ENCODE measurements around the gene RGCC.
A peak's percentile ranks its signal among the peaks of the same experiment; 100 is the strongest.

RGCC gene, protein sequence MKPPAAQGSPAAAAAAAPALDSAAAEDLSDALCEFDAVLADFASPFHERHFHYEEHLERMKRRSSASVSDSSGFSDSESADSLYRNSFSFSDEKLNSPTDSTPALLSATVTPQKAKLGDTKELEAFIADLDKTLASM

DNA sequence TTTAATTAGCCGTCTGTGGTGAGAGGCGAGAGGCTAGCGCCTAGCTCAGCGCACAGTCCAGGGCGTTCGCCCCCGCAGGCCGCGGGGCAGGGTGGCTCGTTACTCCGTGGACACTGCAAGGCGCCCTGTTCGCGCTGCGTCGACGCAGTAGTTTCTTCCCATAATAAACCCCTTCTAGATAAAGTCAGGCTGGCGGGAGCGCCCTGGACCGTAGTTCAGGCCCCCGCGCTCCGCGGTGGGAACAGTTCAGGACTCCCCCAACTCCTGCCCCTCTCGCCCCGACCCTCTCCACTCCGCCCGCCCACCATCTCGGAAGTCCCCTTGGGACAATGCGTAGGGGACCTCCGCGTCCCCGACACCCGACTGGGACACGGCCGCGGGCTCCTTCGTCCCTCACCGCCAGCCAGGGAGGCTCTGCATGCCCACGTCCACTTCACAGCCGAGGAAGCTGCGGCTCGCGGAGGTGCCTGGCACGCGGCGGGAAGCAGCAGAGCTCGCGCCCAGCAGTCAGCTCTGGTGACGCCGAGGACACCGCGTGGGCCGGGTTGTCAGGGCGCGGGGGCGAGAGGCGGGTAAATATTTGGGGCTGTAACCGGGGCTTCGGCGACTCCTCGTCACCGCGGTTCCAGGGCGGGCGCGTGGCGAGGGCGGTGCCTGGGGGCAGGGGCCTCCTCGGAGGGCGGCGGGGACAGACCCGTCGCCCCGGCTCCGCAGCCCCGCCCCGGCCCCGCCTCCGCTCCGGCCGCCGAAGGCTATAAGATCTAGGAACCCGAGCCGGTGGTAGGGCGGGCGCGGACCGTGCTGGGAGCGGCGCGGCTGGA, at the start of gene RGCC:
Gene RGCC (plus strand): TSS at position 783 of the 821 bp plus-strand sequence. CDS start 158 bp downstream, outside the sequence.
- H2AFZ ChIP-seq (ENCODE audit: low read length) = peak within 1 kb of the TSS; percentile 70
- H3K79me2 ChIP-seq (ENCODE audit: low read length) = peaks cover 3% of the 10 kb centered on the region; the same call in 1 of the 2 replicates
- no peaks in the 10 kb centered on the region for H3K36me3 ChIP-seq (replicated peaks; ENCODE audit: insufficient read depth, low read length)
- no peaks in the 10 kb centered on the region for H3K4me1 ChIP-seq (ENCODE audit: low read length)
- H3K27ac ChIP-seq (ENCODE audit: low read length) = no peak within 1 kb of the TSS
- H3K9ac ChIP-seq (ENCODE audit: low read length) = peak within 1 kb of the TSS; percentile 51
- DNase-seq = peak; percentile 50
- no peaks in the 10 kb centered on the region for H3K27me3 ChIP-seq (replicated peaks; ENCODE audit: insufficient read depth, low read length)
- TF ChIP-seq EZH2 (optimal IDR thresholded peaks at IDR 0.05; ENCODE audit: low read depth, low read length) = no peak
- no peak for TF ChIP-seq EZH2phosphoT487 (IDR thresholded peaks at IDR 0.05; ENCODE audit: low read length)
- TF ChIP-seq, protein P1, sequence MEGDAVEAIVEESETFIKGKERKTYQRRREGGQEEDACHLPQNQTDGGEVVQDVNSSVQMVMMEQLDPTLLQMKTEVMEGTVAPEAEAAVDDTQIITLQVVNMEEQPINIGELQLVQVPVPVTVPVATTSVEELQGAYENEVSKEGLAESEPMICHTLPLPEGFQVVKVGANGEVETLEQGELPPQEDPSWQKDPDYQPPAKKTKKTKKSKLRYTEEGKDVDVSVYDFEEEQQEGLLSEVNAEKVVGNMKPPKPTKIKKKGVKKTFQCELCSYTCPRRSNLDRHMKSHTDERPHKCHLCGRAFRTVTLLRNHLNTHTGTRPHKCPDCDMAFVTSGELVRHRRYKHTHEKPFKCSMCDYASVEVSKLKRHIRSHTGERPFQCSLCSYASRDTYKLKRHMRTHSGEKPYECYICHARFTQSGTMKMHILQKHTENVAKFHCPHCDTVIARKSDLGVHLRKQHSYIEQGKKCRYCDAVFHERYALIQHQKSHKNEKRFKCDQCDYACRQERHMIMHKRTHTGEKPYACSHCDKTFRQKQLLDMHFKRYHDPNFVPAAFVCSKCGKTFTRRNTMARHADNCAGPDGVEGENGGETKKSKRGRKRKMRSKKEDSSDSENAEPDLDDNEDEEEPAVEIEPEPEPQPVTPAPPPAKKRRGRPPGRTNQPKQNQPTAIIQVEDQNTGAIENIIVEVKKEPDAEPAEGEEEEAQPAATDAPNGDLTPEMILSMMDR (IDR thresholded peaks at IDR 0.05; ENCODE audit: low read length) = no peak
- peak within 1 kb of the TSS; percentile 71 for H3K4me3 ChIP-seq (ENCODE audit: low read length)
- H3K4me2 ChIP-seq (ENCODE audit: low read depth, low read length) = peak within 1 kb of the TSS; percentile 87
- no peaks in the 10 kb centered on the region for H3K9me3 ChIP-seq (replicated peaks; ENCODE audit: insufficient read depth, low read length)
- H4K20me1 ChIP-seq (ENCODE audit: insufficient read depth, low read length) = no peaks in the 10 kb centered on the region
- H3K9me2 ChIP-seq (replicated peaks; ENCODE audit: insufficient read depth, low read length) = no peaks in the 10 kb centered on the region
- H3F3A ChIP-seq (ENCODE audit: insufficient read depth, low read length) = no peaks in the 10 kb centered on the region

DNA sequence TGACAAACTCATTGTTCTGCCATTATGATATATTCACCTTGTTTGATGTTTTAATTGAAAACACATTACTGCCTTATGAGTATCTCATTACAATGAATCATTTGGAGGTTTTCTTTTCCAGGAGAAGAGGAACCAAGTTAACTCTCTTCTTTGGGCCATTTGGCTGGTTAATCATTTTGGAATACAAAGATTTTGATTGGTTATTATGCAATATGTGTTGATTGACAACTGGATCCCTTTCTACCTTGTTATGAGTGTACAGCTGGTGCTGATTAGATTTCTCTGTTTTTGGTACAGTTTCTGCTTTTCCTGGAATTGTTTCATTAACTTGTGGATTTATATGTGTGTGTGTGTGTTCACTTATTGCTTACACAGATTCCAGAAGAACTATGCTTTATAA, 49.2 kb upstream of the RGCC start:
- Histone ChIP-seq H3K27me3 (replicated peaks; ENCODE audit: insufficient read depth, low read length) (no peaks in the 10 kb centered on the region), H2AFZ (ENCODE audit: low read length) (no peak overlapping the region), H3K9me2 (replicated peaks; ENCODE audit: insufficient read depth, low read length) (no peaks in the 10 kb centered on the region), H4K20me1 (ENCODE audit: insufficient read depth, low read length) (no peaks in the 10 kb centered on the region), H3K4me3 (ENCODE audit: low read length) (no peak overlapping the region), H3K9ac (ENCODE audit: low read length) (no peak overlapping the region), H3K9me3 (replicated peaks; ENCODE audit: insufficient read depth, low read length) (no peaks in the 10 kb centered on the region), H3K79me2 (ENCODE audit: low read length) (no peaks in the 10 kb centered on the region), H3F3A (ENCODE audit: insufficient read depth, low read length) (no peaks in the 10 kb centered on the region), H3K36me3 (replicated peaks; ENCODE audit: insufficient read depth, low read length) (no peaks in the 10 kb centered on the region), H3K4me2 (ENCODE audit: low read depth, low read length) (no peak overlapping the region), H3K27ac (ENCODE audit: low read length) (no peak overlapping the region), H3K4me1 (ENCODE audit: low read length) (no peaks in the 10 kb centered on the region)
- no peak for DNase-seq
- TF ChIP-seq, protein P1 (IDR thresholded peaks at IDR 0.05; ENCODE audit: low read length) = no peak
- TF ChIP-seq EZH2 (optimal IDR thresholded peaks at IDR 0.05; ENCODE audit: low read depth, low read length) (no peak), EZH2phosphoT487 (IDR thresholded peaks at IDR 0.05; ENCODE audit: low read length) (no peak)

DNA sequence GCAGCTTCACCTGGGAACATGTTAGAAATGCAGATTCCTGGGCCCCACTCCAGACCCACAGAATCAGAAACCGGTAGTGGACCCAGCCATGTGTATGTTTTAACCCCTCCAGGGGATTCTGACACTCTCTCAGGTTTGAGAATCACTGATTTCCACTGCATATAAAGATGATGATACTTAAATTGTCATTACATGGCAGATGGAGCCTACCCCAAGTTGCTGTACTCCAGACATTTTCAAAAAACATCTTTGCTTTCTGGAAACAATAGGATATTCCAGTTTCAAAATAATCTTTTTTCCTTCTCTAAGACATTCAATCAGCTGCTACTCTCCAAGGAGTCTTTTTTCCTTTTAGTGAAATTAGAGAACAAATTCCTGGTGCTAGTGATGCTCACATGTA, 48.6 kb upstream of the RGCC start:
- Histone ChIP-seq H3K9ac (ENCODE audit: low read length) (no peak overlapping the region), H3K79me2 (ENCODE audit: low read length) (no peaks in the 10 kb centered on the region), H3K4me1 (ENCODE audit: low read length) (no peaks in the 10 kb centered on the region), H3F3A (ENCODE audit: insufficient read depth, low read length) (no peaks in the 10 kb centered on the region), H3K27me3 (replicated peaks; ENCODE audit: insufficient read depth, low read length) (no peaks in the 10 kb centered on the region), H3K27ac (ENCODE audit: low read length) (no peak overlapping the region), H3K4me2 (ENCODE audit: low read depth, low read length) (no peak overlapping the region), H4K20me1 (ENCODE audit: insufficient read depth, low read length) (no peaks in the 10 kb centered on the region), H3K9me2 (replicated peaks; ENCODE audit: insufficient read depth, low read length) (no peaks in the 10 kb centered on the region), H3K4me3 (ENCODE audit: low read length) (no peak overlapping the region), H3K36me3 (replicated peaks; ENCODE audit: insufficient read depth, low read length) (no peaks in the 10 kb centered on the region), H2AFZ (ENCODE audit: low read length) (no peak overlapping the region), H3K9me3 (replicated peaks; ENCODE audit: insufficient read depth, low read length) (no peaks in the 10 kb centered on the region)
- DNase-seq = no peak
- TF ChIP-seq EZH2phosphoT487 (IDR thresholded peaks at IDR 0.05; ENCODE audit: low read length) = no peak
- TF ChIP-seq, protein P1 (IDR thresholded peaks at IDR 0.05; ENCODE audit: low read length) = no peak
- no peak for TF ChIP-seq EZH2 (optimal IDR thresholded peaks at IDR 0.05; ENCODE audit: low read depth, low read length)

All from MM.1S (cell line).